Measurements from ENCODE around the gene DUSP9. TPM values are rescaled to one million over a fixed set of nuclear protein-coding genes. Genes with fewer than 3 reads are reported as not detected.

DUSP9 gene
- total and polyA plus RNA-seq, 12 donors: 0.03 to 0.09 TPM; not detected in 10

GRCh38 chrX:153612413-153612812 lies 34.6 kb upstream of the DUSP9 start:
- WGBS, 2 donors: 85 to 89% methylated on average over 10 of the region's 10 CpGs
- intact Hi-C loops (cut with DNase I): loop anchor here in 4 of 10 donors (5.0 to 10.0 kb wide), 3 partner anchors 50 to 55 kb away; no protein-coding TSS in a partner anchor
- no peaks in the 10 kb centered on the region for H3K36me3 ChIP-seq

DNA sequence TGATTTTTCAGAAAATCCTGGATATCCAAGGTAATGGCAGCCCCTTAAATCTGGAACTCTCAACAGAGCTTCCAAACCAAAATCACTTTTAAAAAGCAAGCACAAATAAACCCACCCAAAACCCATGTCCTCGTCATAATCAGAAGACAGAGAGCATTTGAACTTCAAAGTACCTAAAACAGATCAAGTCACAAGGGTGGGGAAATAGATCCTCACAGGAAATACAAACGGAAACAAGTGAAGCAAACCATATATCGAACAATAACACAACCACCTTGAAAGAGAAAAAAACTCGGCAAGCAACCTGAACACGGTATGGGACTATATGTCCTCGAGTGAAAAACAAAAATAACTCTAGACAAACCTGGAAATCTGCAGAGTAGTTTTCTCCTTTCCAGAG lies 32.2 kb upstream of the DUSP9 start:
- intact Hi-C loops (cut with DNase I): loop anchor here in 4 of 10 donors (5.0 to 10.0 kb wide), 3 partner anchors 47 to 52 kb away; no protein-coding TSS in a partner anchor
- H3K4me1 ChIP-seq: peaks cover 0 to 10% (median 8%) of the 10 kb centered on the region in 9 donors
- no peak overlapping the region for H3K27ac ChIP-seq
- H3K27me3 ChIP-seq: peaks cover 0 to 92% (median 0%) of the 10 kb centered on the region in 7 donors
- no peak overlapping the region for H3K4me3 ChIP-seq
- H3K36me3 ChIP-seq: no peaks in the 10 kb centered on the region
- no peaks in the 10 kb centered on the region for H3K9me3 ChIP-seq
- ATAC-seq (no peak), DNase-seq (no peak)
- TF ChIP-seq, protein P1, sequence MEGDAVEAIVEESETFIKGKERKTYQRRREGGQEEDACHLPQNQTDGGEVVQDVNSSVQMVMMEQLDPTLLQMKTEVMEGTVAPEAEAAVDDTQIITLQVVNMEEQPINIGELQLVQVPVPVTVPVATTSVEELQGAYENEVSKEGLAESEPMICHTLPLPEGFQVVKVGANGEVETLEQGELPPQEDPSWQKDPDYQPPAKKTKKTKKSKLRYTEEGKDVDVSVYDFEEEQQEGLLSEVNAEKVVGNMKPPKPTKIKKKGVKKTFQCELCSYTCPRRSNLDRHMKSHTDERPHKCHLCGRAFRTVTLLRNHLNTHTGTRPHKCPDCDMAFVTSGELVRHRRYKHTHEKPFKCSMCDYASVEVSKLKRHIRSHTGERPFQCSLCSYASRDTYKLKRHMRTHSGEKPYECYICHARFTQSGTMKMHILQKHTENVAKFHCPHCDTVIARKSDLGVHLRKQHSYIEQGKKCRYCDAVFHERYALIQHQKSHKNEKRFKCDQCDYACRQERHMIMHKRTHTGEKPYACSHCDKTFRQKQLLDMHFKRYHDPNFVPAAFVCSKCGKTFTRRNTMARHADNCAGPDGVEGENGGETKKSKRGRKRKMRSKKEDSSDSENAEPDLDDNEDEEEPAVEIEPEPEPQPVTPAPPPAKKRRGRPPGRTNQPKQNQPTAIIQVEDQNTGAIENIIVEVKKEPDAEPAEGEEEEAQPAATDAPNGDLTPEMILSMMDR (IDR thresholded peaks at IDR 0.05): no peak
- WGBS, 2 donors: 64 to 81% methylated on average over 6 of the region's 6 CpGs

More at GRCh38 chrX:153612413-153612812, 34.6 kb upstream of the DUSP9 start:
- H3K9me3 ChIP-seq: no peaks in the 10 kb centered on the region
- H3K27ac ChIP-seq: no peak overlapping the region
- no peak overlapping the region for H3K4me3 ChIP-seq
- TF ChIP-seq, protein P1 (IDR thresholded peaks at IDR 0.05): no peak
- ATAC-seq (no peak), DNase-seq (no peak)
- peaks cover 0 to 91% (median 0%) of the 10 kb centered on the region in 7 donors for H3K27me3 ChIP-seq
- H3K4me1 ChIP-seq: peaks cover 0 to 14% (median 11%) of the 10 kb centered on the region in 9 donors

DNA sequence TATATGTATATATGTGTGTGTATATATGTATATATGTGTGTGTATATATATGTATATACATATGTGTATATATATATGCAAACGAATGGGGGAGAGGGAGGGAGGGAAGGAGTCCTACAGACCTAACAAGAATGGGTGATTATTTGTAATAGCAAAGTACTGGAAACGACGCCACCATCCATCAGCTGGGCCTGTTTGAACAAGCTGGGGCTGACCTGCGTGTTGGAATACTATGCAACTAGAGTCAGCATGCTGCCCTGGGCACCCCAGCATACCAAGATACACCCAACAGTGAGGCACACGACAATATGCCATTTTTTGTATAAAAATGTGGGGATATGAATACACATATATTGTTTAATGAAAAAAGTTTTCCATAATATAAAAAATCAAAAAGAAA lies 26.4 kb upstream of the DUSP9 start:
- DNase-seq (no peak), ATAC-seq (no peak)
- intact Hi-C loops (cut with DNase I): no loop called here
- H3K27ac ChIP-seq: no peak overlapping the region
- H3K9me3 ChIP-seq: no peaks in the 10 kb centered on the region
- peaks cover 0 to 52% (median 0%) of the 10 kb centered on the region in 7 donors for H3K27me3 ChIP-seq
- H3K36me3 ChIP-seq: no peaks in the 10 kb centered on the region
- 85% methylated on average over 5 of the region's 5 CpGs for WGBS, 2 donors
- no peaks in the 10 kb centered on the region for H3K4me1 ChIP-seq
- no peak overlapping the region for H3K4me3 ChIP-seq
- TF ChIP-seq, protein P1 (IDR thresholded peaks at IDR 0.05): no peak

DNA sequence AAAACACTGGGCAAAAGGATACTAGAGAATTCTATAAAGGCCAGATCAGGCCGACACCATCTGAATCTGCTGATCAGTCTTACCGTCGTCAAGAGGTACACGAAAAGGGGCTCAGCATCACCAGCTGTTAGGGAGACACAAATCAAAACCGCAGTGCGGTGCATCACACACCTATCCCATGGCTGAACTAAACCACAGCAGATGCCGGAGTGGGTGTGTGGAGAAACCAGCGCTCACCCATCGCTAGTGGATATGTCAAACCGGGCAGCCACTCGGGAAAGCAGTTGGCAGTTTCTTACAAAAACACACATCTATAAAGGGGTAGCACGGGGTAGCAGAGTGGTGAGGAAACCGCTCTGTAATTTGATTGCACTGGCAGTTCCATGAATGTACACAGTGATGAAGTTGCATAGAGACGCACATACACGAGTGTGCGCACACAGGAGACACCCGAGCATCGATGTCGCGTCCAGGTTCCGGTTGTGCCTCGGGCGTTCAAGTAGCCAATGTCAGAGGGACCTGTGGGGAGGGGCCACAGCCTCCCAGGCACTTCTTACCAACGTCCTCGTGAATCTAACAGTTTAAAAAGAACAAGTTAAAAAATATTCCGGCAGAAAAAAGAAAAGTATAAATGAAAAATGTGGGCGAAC lies 24.9 kb upstream of the DUSP9 start:
- no peak overlapping the region for H3K27ac ChIP-seq
- 91 to 93% methylated on average over 27 of the region's 27 CpGs for WGBS, 2 donors
- no peak overlapping the region for H3K4me3 ChIP-seq
- TF ChIP-seq, protein P1 (IDR thresholded peaks at IDR 0.05): no peak
- no peaks in the 10 kb centered on the region for H3K36me3 ChIP-seq
- ATAC-seq: no peak
- intact Hi-C loops (cut with DNase I): no loop called here
- H3K9me3 ChIP-seq: no peaks in the 10 kb centered on the region
- H3K4me1 ChIP-seq: no peaks in the 10 kb centered on the region
- H3K27me3 ChIP-seq: peaks cover 0 to 45% (median 0%) of the 10 kb centered on the region in 7 donors
- DNase-seq: no peak

All from heart right ventricle (tissue), 16 donors.